ENCODE data around the gene CFAP298. TPM values are rescaled to one million over a fixed set of nuclear protein-coding genes. Genes with fewer than 3 reads are reported as not detected.

CFAP298 gene
- total and polyA plus RNA-seq, 2 of the 13 experiments (the other 11 are each of a cell fraction or from before 2014, with no cell fraction given): 21.2 to 62.2 TPM

- TF ChIP-seq PATZ1 (CRISPR knock-in tag; IDR thresholded peaks at IDR 0.05): peak; percentile 68; the same call in 1 of the 2 replicates
- TF ChIP-seq ZMYM3 (CRISPR knock-in tag; IDR thresholded peaks at IDR 0.05): no peak
- TF ChIP-seq ZBTB25 (CRISPR knock-in tag; IDR thresholded peaks at IDR 0.05): peak; percentile 84
- TF ChIP-seq ZNF652 (CRISPR knock-in tag; IDR thresholded peaks at IDR 0.05; ENCODE audit: borderline replicate concordance, low read depth): no peak
- TF ChIP-seq FOXK1 (CRISPR knock-in tag; IDR thresholded peaks at IDR 0.05; ENCODE audit: borderline replicate concordance, low read depth): peak; percentile 60; the same call in 1 of the 2 replicates
- TF ChIP-seq ZNF883 (CRISPR knock-in tag; IDR thresholded peaks at IDR 0.05; ENCODE audit: not compliant biosample characterization): no peak
- TF ChIP-seq ZNF224 (CRISPR knock-in tag; IDR thresholded peaks at IDR 0.05): peak; percentile 86; the same call in 1 of the 2 replicates
- peak; percentile 86 for TF ChIP-seq RBM39 (IDR thresholded peaks at IDR 0.05; ENCODE audit: low read depth, low read length, poor library complexity, severe bottlenecking)
- no peak for TF ChIP-seq ZNF576 (CRISPR knock-in tag; IDR thresholded peaks at IDR 0.05)
- no peak for TF ChIP-seq ELK4 (CRISPR knock-in tag; IDR thresholded peaks at IDR 0.05; ENCODE audit: borderline replicate concordance)
- TF ChIP-seq DNMT3B (CRISPR knock-in tag; conservative IDR thresholded peaks at IDR 0.05): no peak
- no peak for TF ChIP-seq NFE2L2 (IDR thresholded peaks at IDR 0.05; ENCODE audit: low read length)
- TF ChIP-seq TMF1 (CRISPR knock-in tag; IDR thresholded peaks at IDR 0.05; ENCODE audit: low read depth): no peak; the same call in 1 of the 2 replicates
- peak; percentile 19; the same call in 1 of the 2 replicates for TF ChIP-seq ZBTB4 (CRISPR knock-in tag; IDR thresholded peaks at IDR 0.05; ENCODE audit: borderline replicate concordance)
- no peak for TF ChIP-seq ZNF136 (CRISPR knock-in tag; IDR thresholded peaks at IDR 0.05; ENCODE audit: low read depth)
- no peak; the same call in 1 of the 2 replicates for TF ChIP-seq ZIK1 (CRISPR knock-in tag; IDR thresholded peaks at IDR 0.05; ENCODE audit: borderline replicate concordance, low read depth)
- TF ChIP-seq ZMYM4 (CRISPR knock-in tag; IDR thresholded peaks at IDR 0.05): peak; percentile 63
- TF ChIP-seq BORCS8-MEF2B (CRISPR knock-in tag; IDR thresholded peaks at IDR 0.05): no peak; the same call in 1 of the 2 replicates
- TF ChIP-seq ZNF460 (CRISPR knock-in tag; IDR thresholded peaks at IDR 0.05; ENCODE audit: borderline replicate concordance): peak; percentile 46; the same call in 1 of the 2 replicates
- peak; percentile 25; the same call in 1 of the 2 replicates for TF ChIP-seq FOXC1 (CRISPR knock-in tag; IDR thresholded peaks at IDR 0.05; ENCODE audit: borderline replicate concordance)
Measured at GRCh38 chr21:32612075-32612998, at the start of gene CFAP298 (continued).

Measured in HepG2 (cell line).